Activated CD4-positive, alpha-beta T cell treated with anti-CD3 and anti-CD28 coated beads, Interleukin-10, Interleukin-2, amounts not matched to agents 100 ng/mL and 50 ng/mL, durations not matched to agents 16 hours and 8 hours (primary cell): ENCODE results near the gene SUN3.
"Not testable (repeated sequence)": the region's sequence is repeated elsewhere in the genome, so short reads cannot be mapped to it uniquely, and the experiment has no call there.

ENCODE experiments used
- DNase-seq: peaks from one replicate; pipeline ENCODE4 v3.0.0-alpha.2; 2020

The SUN3 gene

DNA sequence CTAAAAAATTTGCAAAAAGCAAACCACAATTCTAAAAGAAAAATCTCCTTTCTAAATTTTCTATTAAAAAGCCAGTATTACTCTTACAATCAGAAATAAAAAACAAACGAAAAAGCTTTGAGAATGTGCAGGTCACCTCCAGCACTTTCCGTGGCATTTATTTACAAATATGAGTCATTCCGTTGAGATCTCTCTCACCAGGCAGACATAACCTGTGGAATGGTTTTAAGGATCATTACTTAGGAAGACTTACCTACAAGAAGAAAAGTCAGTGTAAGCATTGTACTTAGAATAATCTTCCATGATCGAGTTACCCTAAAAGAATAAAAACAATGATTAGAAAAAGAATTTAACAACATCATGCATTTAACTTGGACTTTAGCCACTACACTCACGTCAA is 3.3 kb downstream of the SUN3 start:
- DNase-seq, result no peak

DNA sequence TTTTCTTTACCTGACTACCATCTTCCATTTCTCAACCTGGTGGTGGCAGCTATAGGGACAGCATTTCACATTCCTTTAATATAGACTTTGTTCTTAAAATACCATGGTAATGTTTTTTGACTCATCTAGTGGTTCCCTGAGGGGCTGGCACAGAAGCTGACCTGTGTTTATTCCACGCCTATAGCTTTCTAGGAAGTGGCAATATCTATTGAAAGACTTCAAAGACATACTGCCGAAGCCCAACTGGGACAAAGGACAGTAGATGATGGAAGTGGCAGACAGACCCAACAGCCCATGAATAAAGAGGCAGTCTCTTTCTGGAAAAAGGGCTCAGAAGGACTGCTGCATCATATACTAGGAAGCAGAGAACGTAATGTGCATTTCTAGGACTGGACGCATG is 11.2 kb downstream of the SUN3 start:
- DNase-seq, result no peak

DNA sequence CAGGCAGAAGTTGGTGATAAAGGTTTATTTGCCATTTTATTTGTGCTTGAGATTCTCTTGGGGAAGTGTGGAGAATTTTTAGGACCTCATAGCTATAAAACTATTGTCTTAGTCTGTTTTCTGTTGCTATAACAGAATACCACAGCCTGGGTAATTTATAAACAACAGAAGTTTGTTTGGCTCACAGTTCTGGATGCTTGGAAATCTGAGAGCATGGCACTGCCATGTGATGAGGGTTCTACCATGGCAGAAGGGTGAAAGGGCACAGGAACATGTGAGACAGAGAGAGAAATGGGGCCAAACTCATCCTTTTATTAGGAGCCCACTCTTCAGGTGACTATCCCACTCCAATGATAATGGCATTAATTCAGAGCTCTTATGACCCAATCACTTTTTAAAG is 12.3 kb downstream of the SUN3 start:
- no peak for DNase-seq

DNA sequence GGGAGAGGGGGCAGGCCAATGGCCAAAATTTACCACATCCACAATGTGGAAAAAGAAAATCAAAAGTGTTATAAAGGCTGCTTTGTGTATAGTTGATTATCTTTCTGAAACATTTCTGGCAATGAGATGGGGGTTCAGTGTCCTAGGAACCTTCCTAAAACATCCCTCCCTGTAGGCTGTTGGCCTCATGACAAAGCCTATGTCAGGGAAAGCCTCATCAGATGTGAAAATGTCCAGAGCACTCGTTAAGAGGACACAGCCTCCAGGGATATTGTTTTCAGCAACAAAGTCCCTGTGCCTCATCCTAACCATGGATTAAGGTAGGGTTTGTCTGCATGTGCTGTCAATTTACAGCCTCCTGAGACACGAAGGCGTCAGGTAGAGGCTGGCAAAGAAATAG is 17.0 kb downstream of the SUN3 start:
- DNase-seq, result no peak

DNA sequence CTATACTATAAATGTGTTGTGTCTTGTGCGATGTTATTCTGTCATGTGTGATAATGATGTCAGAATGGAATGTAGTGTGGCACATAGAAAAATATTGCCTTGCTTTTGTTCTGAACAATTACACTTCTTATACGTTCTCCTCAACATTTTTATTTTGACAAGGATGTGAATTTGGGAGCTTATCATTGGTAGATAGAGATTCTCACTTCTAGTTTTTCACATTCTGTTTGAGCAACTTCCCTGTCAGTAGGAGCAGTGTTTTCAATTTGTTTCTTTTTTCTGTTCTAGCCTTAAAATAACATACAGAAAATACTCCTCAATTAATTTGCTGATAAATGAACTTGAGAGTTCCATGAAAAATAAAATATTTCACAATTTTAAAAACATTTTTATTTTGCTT is 17.6 kb downstream of the SUN3 start:
- DNase-seq, result no peak

DNA sequence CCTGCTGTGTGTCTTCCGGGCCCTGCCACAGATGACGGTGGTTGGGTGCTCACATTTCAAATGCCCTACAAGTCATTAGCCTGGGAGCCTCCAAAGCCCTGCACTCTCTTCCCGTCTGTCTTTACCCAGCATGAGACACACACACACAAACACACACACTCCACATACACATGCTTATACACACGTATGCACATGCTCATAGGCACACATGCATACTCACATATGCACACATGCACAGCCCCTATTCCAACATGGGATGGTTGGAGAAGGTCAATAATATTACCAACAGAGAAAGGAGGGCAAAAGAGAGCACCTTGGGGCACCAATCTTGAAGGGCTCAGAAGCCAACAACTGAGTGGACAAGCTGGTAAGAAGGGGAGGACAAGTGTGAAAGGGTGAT is 19.0 kb downstream of the SUN3 start:
- no peak for DNase-seq

DNA sequence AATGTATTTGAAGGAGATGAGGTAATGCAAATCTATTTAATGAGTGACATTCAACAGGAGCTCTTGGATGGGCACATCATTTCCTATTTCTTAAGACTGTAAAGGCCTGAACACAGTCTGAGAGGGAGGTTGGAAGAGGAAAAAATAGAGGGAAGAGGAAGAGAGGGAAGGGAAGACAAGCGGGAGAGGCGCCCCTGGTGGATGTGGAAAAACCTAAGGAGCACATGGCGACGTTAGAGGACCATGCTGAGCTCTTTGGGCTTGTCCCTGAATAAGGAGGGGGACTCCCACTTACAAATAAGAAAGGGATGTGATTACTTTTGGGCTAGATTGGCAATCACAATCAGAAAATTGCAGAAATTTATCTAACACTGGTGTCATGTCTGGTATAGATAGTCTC is 19.6 kb downstream of the SUN3 start:
- no peak for DNase-seq

DNA sequence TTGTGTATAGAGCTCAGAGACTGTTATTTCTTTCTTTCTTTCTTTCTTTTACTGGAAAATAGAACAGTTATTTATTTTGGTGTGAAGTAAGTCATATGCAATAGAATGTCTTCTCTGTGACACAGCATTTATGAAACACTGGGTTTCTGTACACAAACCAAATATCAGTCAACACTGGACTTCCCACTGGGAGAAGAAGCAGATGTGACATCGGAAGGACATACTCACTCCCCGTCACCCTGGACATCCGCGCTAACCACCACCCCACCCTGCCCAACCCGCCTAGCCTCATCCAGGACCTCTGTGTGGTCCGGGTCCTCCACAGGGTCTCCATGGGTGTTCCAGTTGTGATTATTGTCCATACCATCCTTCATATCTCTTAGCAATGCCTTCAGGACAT is 22.0 kb downstream of the SUN3 start:
- no peak for DNase-seq

DNA sequence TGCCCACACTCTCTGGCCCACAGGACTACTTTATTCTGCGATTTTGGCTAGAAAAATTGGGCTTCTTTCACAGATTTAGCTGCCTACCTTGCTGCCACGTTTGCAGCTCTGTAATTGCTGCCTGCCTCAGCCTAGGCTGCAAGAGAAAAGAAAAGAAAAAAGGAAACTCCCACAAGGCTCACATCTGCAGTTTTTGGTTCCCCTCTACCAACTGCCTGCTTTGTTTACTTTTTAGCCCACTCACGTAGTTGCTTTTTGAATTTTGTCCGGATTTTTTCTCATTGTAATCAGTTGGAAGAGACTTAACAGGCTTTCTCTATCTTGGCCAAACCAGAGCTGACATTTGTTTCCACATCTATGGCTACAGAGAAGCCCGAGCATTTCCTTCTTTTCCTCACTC is 24.3 kb downstream of the SUN3 start:
- no peak for DNase-seq

DNA sequence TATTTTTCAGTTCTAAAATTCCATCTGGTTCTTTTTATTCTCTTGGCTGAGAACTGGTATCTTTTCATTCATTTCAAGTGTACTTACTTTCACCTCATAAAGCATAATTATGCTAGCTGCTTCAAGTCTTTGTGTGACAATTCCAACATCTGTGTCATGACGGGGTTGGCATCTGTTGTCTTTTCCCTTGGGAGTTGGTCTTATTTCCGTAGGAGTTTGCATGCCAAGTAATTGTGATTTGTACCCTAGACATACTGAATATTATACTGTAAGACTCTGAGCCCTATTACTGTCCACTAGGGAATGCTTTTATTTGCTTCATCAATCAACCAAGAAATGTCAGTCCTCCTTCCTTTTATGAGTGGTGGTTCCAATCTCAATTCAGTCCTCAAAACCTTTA is 24.9 kb downstream of the SUN3 start:
- DNase-seq, result no peak

DNA sequence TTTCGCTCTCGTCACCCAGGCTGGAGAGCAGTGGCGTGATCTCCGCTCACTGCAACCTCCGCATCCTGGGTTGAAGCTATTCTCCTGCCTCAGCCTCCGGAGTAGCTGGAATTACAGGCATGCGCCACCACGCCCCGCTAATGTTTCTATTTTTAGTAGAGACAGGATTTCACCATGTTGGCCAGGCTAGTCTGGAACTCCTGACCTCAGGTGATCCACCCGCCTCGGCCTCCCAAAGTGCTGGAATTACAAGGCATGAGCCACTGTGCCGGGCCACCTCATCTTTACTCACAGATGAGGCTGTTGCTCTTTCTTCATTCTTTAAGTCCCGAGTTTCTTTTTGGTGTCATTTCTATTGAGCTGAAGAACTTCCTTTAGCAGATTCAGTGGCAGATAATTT is 28.7 kb downstream of the SUN3 start:
- DNase-seq, result not testable (repeated sequence)

DNA sequence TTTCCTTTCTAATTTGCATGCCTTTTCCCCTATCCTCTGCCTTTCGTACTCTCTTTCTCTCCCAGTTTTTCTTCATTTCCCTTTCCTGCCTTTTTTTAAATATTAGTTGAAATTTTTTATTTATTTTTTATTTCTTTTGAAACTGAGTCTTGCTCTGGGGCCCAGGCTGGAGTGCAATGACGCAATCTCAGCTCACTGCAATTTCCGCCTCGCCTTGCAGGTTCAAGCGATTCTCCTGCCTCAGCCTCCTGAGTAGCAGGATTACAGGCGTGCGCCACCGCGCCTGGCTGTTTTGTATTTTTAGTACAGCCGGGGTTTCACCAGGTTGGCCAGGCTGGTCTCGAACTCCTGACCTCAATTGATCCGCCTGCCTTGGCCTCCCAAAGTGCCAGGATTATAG is 29.5 kb downstream of the SUN3 start:
- no peak for DNase-seq

DNA sequence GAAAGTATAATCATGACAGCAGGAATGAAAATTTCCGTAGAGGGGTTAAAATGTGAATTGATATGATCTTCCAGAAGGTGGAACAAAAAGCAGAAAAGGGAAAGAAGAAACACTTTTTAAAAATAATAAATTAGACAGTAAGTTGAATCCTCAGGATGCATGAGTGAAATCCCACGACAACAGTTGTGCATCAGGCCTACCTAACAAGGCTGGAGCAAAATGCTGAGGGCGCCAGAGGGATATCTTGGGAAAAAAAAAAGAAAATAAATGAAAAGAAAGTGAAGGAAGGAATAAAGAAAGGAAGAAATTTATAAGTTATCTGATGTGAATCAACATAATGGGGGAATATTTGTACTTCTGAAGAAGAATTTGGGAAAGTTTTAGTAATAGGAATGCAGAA is 36.5 kb downstream of the SUN3 start:
- DNase-seq, result no peak

DNA sequence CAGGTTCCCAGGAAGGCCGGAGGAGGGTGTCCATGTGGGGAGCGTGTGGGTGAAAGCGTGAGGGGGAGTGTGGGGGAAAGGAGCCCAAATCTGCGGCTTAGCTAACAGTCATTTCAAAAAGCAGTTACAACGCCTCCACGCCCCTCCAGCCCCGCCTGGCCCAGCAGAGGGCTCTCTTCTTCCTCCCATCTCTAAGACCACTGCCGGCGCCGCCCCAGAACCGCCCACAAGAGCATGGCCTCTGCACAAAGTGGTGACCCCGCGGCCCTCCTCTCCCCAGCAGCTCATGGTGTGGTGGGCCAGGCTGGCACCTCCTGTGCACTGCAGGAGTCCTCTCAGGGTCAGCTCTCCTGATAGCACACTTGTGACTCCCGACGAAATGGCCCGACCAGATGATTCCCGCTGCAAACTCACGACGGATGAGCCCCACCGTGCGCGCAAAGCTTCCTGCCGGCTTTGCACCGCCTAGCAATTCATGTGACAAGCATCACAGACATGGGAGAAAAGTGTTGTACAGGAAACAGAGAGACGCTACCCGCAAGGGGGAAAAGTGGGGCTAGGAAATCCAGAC is 37.1 kb downstream of the SUN3 start:
- DNase-seq, result peak; percentile 92

DNA sequence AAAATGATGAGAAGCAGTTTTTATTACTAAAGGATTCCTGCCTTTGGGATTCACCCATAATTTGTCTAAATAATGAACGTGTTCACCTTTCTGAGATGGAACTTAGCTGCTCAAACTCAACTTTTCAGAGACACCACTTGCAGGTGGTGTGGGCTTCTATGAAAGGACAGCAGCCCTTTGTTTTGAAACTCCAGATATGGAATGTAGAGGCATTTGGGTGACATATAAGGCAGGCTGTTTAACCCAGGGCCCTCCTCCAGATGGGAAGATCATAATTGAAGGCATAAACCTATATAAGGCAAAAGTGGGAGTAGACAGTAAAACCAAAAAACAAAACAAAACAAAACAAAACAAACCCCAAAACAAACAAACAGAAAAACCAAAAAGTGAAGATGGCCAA is 37.6 kb downstream of the SUN3 start:
- no peak for DNase-seq

DNA sequence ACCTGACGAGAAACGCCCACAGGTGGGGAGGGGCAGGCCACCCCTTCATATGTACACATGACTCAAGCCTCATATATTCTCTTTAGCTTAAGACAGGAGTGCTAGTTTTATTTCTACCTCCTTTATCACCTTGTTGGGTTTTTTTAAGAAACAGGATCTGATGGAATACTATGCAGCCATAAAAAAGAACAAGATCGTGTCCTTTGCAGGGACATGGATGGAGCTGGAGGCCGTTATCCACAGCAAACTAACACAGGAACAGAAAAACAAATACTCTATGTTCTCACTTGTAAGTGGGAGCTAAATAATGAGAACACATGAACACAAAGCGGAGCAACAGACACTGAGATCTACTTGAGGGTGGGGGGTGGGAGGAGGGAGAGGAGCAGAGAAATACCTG is 38.3 kb downstream of the SUN3 start:
- no peak for DNase-seq

DNA sequence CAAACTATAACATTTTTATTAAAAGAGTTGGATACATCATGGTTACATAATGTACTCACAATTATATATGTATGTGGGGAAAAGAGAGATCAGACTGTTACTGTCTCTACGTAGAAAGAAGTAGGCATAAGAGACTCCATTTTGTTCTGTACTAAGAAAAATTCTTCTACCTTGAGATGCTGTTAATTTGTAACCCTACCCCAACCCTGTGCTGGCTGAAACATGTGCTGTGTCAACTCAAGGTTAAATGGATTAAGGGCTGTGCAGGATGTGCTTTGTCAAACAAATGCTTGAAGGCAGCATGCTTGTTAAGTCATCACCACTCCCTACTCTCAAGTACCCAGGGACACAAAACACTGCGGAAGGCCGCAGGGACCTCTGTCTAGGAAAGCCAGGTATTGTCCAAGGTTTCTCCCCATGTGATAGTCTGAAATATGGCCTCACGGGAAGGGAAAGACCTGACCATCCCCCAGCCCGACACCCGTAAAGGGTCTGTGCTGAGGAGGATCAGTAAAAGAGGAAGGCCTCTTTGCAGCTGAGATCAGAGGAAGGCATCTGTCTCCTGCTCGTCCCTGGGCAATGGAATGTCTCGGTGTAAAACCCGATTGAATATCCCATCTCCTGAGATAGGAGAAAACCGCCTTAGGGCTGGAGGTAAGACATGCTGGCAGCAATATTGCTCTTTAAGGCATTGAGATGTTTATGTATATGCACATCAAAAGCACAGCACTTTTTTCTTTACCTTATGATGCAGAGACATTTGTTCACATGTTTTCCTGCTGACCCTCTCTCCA is 39.1 kb downstream of the SUN3 start:
- not testable (repeated sequence) for DNase-seq

DNA sequence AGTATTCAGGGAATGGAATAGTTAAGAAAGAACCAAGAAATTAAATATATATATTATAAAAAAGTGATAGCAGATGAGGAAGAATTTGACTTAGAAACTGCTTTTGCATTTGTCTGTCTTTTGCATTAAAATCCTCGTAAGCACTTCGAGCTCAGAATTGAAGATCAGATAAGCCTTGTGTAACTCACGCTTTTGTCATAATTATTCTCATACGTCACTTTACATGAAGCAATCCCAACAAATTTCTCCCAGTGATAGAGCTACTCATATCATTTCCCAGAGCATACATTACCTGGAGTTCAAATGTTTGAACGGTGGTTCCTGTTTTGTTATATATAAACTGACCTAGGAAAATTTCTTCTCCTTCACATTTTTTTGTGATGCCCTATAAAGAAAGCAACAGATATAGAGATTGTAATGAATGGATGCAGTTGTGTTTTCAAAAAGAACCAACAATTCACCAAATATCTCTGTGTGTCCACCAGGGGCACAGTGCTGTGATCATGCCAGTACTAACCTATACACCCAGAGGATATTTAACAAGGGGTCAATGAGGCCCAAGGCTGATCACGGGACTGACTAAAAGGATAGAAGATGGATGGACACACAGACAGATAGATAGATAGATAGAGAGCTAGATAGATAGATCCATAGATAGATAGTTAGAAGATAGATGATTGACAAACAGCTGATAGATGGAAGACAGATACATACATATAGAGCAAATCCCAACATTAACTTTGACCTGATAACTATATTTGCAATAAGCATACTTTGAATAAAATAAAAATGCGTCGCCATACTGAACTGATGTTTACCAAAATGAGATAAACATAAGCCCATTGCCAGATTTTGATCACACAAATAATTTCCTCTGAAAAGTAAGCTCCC is 40.2 kb downstream of the SUN3 start:
- peak; percentile 20 for DNase-seq

DNA sequence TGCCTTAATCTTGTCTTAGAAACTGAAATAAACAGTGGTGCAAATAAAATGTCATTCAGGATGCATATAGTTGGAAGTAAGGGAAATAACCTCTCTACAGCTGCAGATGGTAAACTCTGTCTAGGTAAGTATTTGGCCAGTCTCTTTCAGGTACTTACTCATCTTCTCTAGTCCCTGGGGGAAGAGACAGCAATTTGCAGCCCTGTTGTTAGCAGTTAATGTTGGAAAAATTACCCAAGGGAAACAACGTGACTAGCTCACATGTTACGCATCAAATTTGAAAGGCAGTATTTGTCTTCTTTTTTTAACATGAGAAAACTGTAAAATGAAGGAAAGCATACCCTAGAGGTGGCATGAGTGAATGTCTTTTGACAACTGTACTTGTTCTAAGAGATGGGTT is 46.3 kb downstream of the SUN3 start:
- no peak for DNase-seq

DNA sequence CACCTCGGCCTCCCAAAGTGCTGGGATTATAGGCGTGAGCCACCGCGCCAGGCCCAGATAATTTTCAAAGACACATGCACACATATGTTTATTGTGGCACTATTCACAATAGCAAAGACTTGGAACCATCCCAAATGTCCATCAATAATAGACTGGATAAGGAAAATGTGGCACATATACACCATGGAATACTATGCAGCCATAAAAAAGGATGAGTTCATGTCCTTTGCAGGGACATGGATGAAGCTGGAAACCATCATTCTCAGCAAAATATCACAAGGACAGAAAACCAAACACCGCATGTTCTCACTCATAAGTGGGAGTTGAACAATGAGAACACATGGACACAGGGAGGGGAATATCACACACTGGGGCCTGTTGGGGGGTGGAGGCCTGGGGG is 48.3 kb downstream of the SUN3 start:
- not testable (repeated sequence) for DNase-seq

DNA sequence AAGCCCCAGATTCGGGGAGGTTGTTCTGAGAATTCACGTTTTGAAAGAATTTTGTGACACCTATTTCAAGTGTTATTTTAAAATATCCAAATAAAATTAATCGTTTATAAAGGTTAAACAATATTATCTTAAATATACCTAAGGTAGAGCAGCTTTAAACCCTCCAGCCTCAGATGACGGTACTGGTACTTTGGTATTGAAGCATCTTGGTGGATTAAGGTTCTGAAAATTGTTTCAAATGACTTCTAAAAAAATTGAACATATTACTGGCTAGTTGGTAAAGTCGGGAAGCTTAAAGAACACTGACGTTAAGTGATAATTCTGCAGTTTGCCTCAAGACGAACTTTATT is 49.1 kb downstream of the SUN3 start:
- no peak for DNase-seq

DNA sequence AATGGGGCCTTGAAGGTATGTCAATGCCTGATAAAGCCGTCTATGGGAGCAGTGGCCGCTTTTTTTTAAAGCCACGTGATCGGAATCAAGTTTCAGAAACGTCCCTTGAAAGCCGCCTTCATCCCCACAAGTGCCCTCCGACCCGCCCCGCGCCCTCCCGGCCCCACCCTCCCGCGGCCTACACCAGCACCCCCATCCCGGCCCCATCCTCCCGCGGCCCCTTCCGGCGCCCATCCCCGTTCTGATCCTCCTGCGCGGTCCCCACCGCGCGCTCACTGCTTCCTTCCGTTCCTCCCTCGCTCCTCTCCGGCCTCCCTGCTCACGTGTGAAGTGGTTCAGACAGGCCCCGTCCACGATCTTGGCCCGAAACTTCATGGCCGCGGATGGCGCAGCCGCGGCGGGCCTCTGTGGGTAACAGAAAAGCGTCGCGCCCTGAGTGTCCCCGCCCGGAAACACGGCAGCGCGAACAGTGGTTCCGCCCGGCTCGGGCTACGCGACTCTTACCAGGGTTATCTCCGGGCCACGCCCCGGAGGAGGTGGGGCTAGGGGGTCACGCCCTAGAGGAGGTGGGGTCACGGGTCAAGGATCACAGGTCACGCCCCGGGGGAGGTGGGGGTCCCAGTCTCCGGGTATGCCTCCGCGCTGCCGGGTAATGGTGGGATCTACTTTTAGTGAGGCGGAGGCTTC is 49.6 kb downstream of the SUN3 start, which contains the start of gene HUS1:
HUS1 (minus strand) TSS at position 471 of the 687 bp plus-strand sequence; CDS start at position 375, 96 bp downstream.
- DNase-seq, result peak; percentile 96

DNA sequence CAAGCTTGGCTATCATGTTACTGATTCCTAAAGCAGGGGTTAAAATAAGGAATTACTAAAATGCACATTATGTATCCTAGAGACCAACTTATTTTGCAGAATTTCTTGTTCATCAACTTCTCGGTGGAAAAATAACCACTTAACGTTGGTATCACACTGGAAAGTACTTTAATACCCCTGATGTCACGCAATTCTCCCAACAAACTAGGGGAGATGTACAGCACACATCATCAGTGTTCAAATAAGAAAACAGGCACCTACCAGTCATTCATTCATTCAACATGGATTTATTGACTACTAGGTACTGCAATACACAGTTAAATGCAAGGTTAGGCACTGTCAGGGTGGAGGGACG is 50.1 kb downstream of the SUN3 start:
- no peak for DNase-seq
